ENCODE measurements around the gene RHOF. TPM values are rescaled to one million over a fixed set of nuclear protein-coding genes. Genes with fewer than 3 reads are reported as not detected.
"Not testable (repeated sequence)": the region's sequence is repeated elsewhere in the genome, so short reads cannot be mapped to it uniquely, and the experiment has no call there.

The RHOF gene
- total and polyA plus RNA-seq, 4 donors: 15.1 to 34.7 (median 24.8) TPM

DNA sequence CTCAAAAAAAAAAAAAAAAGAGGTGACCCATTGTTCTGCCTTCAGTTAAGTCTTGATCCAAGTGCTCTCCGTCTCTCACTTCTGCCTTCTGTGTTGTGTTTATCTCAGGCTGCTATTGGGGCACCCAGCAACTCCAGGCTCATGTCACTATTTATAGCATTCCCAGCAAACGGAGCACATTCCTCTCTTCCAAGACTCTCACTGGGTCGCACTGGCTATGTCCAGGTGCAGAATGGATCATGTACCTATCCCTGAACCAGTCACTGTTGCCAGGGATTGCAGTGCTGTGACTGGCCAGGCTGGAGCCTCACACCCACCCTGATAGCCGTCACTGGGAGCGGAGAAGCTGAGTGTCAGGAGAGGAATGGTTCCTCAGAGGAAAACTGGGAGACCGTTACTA is 31.2 kb downstream of the RHOF start:
- ATAC-seq (ENCODE audit: insufficient read depth, low FRiP score): no peak
- 76 to 84% methylated on average over 6 of the region's 6 CpGs for WGBS, 2 donors
- no peak overlapping the region for H3K4me3 ChIP-seq
- DNase-seq: no peak
- peaks cover 0 to 4% (median 0%) of the 10 kb centered on the region in 5 donors for H3K4me1 ChIP-seq (ENCODE audit: control insufficient read depth in 5 of 5, insufficient read depth in 5 of 5, low read length in 5 of 5)
- H3K36me3 ChIP-seq (ENCODE audit: control insufficient read depth in 4 of 4, insufficient read depth in 4 of 4, low read length in 4 of 4): peaks cover 0 to 13% (median 0%) of the 10 kb centered on the region in 4 donors
- peaks cover 0 to 2% (median 0%) of the 10 kb centered on the region in 4 donors for H3K9me3 ChIP-seq (ENCODE audit: control insufficient read depth in 4 of 4, insufficient read depth in 3 of 4, low read length in 3 of 4)
- H3K27me3 ChIP-seq (ENCODE audit: control insufficient read depth in 3 of 3, insufficient read depth in 3 of 3, low read length in 2 of 3): no peaks in the 10 kb centered on the region
- TF ChIP-seq, protein P1, sequence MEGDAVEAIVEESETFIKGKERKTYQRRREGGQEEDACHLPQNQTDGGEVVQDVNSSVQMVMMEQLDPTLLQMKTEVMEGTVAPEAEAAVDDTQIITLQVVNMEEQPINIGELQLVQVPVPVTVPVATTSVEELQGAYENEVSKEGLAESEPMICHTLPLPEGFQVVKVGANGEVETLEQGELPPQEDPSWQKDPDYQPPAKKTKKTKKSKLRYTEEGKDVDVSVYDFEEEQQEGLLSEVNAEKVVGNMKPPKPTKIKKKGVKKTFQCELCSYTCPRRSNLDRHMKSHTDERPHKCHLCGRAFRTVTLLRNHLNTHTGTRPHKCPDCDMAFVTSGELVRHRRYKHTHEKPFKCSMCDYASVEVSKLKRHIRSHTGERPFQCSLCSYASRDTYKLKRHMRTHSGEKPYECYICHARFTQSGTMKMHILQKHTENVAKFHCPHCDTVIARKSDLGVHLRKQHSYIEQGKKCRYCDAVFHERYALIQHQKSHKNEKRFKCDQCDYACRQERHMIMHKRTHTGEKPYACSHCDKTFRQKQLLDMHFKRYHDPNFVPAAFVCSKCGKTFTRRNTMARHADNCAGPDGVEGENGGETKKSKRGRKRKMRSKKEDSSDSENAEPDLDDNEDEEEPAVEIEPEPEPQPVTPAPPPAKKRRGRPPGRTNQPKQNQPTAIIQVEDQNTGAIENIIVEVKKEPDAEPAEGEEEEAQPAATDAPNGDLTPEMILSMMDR (IDR thresholded peaks at IDR 0.05; ENCODE audit: control extremely low read depth, extremely low read depth): no peak
- no peak overlapping the region for H3K9ac ChIP-seq (ENCODE audit: insufficient read depth in 1 of 2, low read length in 2 of 2)
- no peak overlapping the region for H3K27ac ChIP-seq (ENCODE audit: low read depth in 1 of 2, low read length in 1 of 2)

DNA sequence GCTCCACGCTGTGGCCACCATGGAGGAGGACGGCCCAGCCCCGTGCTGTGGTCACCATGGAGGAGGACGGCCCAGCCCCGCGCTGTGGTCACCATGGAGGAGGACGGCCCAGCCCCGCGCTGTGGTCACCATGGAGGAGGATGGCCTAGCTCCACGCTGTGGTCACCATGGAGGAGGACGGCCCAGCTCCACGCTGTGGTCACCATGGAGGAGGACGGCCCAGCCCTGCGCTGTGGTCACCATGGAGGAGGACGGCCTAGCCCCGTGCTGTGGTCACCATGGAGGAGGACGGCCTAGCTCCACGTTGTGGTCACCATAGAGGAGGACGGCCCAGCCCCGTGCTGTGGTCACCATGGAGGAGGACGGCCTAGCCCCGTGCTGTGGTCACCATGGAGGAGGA is 35.0 kb downstream of the RHOF start:
- H3K27me3 ChIP-seq (ENCODE audit: control insufficient read depth in 3 of 3, insufficient read depth in 3 of 3, low read length in 2 of 3); H3K36me3 ChIP-seq (ENCODE audit: control insufficient read depth in 4 of 4, insufficient read depth in 4 of 4, low read length in 4 of 4); ATAC-seq (ENCODE audit: insufficient read depth, low FRiP score); H3K27ac ChIP-seq (ENCODE audit: low read depth in 1 of 2, low read length in 1 of 2); H3K9me3 ChIP-seq (ENCODE audit: control insufficient read depth in 4 of 4, insufficient read depth in 3 of 4, low read length in 3 of 4); DNase-seq; H3K4me1 ChIP-seq (ENCODE audit: control insufficient read depth in 5 of 5, insufficient read depth in 5 of 5, low read length in 5 of 5); H3K9ac ChIP-seq (ENCODE audit: insufficient read depth in 1 of 2, low read length in 2 of 2); H3K4me3 ChIP-seq: not testable (repeated sequence)
- 96 to 98% methylated on average over 16 to 22 of the region's 22 CpGs for WGBS, 2 donors

DNA sequence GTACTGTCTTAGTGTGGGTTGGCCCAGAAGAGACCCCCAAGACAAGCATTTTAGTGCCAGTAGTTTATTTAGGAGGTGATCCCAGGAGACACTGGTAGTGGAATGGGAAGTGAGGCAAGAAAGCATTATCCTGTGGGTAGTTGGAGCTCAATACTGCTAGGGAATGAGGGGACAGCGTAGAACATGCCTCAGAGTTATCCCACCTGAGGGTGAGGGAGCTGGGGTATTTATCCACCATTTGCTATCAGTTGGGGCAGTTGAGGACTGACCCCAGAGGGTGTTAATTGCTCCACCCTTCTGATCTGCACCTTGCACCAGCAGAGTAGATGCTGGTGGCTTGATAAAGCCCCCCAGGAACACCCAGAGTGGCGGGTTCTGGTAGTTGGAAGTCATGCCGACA is 37.9 kb downstream of the RHOF start:
- Histone ChIP-seq H3K4me3 (no peak overlapping the region), H3K36me3 (ENCODE audit: control insufficient read depth in 4 of 4, insufficient read depth in 4 of 4, low read length in 4 of 4) (peaks cover 3 to 8% (median 5%) of the 10 kb centered on the region in 4 donors), H3K27ac (ENCODE audit: low read depth in 1 of 2, low read length in 1 of 2) (no peak overlapping the region), H3K4me1 (ENCODE audit: control insufficient read depth in 5 of 5, insufficient read depth in 5 of 5, low read length in 5 of 5) (no peaks in the 10 kb centered on the region), H3K9me3 (ENCODE audit: control insufficient read depth in 4 of 4, insufficient read depth in 3 of 4, low read length in 3 of 4) (no peaks in the 10 kb centered on the region), H3K9ac (ENCODE audit: insufficient read depth in 1 of 2, low read length in 2 of 2) (no peak overlapping the region), H3K27me3 (ENCODE audit: control insufficient read depth in 3 of 3, insufficient read depth in 3 of 3, low read length in 2 of 3) (no peaks in the 10 kb centered on the region)
- WGBS, 2 donors: 98 to 99% methylated on average over 3 of the region's 3 CpGs
- DNase-seq: no peak
- no peak for ATAC-seq (ENCODE audit: insufficient read depth, low FRiP score)
- TF ChIP-seq, protein P1 (IDR thresholded peaks at IDR 0.05; ENCODE audit: control extremely low read depth, extremely low read depth): no peak

DNA sequence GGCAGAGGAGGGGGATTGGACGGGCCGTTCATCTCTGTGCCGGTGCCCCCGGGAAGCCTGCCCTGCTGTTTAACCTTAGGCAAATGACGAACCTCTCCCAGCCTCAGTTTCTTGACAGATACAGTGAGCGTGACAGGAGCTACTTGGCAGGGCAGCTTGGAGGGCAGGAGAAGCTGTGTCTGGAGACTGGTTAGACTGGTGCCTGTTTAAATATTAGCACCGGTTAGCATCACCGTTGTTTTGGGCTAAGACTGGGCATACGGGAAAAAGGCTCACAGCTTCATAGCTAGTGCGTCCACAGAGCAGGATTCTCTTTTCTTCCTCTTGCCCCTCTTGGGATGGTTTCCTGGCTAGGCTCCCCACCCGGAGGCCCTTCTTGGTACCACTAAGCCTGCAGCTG is 38.7 kb downstream of the RHOF start:
- Histone ChIP-seq H3K4me1 (ENCODE audit: control insufficient read depth in 5 of 5, insufficient read depth in 5 of 5, low read length in 5 of 5) (no peaks in the 10 kb centered on the region), H3K27me3 (ENCODE audit: control insufficient read depth in 3 of 3, insufficient read depth in 3 of 3, low read length in 2 of 3) (no peaks in the 10 kb centered on the region), H3K4me3 (no peak overlapping the region), H3K36me3 (ENCODE audit: control insufficient read depth in 4 of 4, insufficient read depth in 4 of 4, low read length in 4 of 4) (peaks cover 3 to 9% (median 6%) of the 10 kb centered on the region in 4 donors), H3K9me3 (ENCODE audit: control insufficient read depth in 4 of 4, insufficient read depth in 3 of 4, low read length in 3 of 4) (no peaks in the 10 kb centered on the region), H3K9ac (ENCODE audit: insufficient read depth in 1 of 2, low read length in 2 of 2) (no peak overlapping the region), H3K27ac (ENCODE audit: low read depth in 1 of 2, low read length in 1 of 2) (no peak overlapping the region)
- ATAC-seq (ENCODE audit: insufficient read depth, low FRiP score): no peak
- TF ChIP-seq, protein P1 (IDR thresholded peaks at IDR 0.05; ENCODE audit: control extremely low read depth, extremely low read depth): no peak
- 81 to 95% methylated on average over 11 of the region's 11 CpGs for WGBS, 2 donors
- no peak for DNase-seq
